ENCODE results near the gene PIP5K1C. TPM values are rescaled to one million over a fixed set of nuclear protein-coding genes. Genes with fewer than 3 reads are reported as not detected.

Gene PIP5K1C
- total RNA-seq, 1 experiment from 2014 or later: 35.5 TPM

- Histone ChIP-seq H3K4me3 (ENCODE audit: low read depth, low read length, poor library complexity, severe bottlenecking) (no peak overlapping the region), H3K27ac (ENCODE audit: low read depth, low read length, poor library complexity, severe bottlenecking) (peak overlapping the region; percentile 83), H3K9me3 (ENCODE audit: low read depth, low read length, poor library complexity, severe bottlenecking) (peaks cover 8% of the 10 kb centered on the region), H3K4me1 (ENCODE audit: insufficient read depth, low read length, poor library complexity, severe bottlenecking) (peaks cover 26% of the 10 kb centered on the region), H3K27me3 (replicated peaks; ENCODE audit: insufficient read depth, low read depth, low read length, poor library complexity) (no peaks in the 10 kb centered on the region), H3K36me3 (ENCODE audit: insufficient read depth, low read length, poor library complexity, severe bottlenecking) (no peaks in the 10 kb centered on the region)
- ChIA-PET CTCF (no interaction called here), POLR2A (ENCODE audit: low non-redundant PET) (no interaction called here)
- intact Hi-C loops (cut with micrococcal nuclease; ENCODE audit: unreplicated experiment): no loop called here
- no TSS peak for BruUV-seq (replicated peaks)
- no peak for DNase-seq (ENCODE audit: low spot score)
- TF ChIP-seq, protein P1, sequence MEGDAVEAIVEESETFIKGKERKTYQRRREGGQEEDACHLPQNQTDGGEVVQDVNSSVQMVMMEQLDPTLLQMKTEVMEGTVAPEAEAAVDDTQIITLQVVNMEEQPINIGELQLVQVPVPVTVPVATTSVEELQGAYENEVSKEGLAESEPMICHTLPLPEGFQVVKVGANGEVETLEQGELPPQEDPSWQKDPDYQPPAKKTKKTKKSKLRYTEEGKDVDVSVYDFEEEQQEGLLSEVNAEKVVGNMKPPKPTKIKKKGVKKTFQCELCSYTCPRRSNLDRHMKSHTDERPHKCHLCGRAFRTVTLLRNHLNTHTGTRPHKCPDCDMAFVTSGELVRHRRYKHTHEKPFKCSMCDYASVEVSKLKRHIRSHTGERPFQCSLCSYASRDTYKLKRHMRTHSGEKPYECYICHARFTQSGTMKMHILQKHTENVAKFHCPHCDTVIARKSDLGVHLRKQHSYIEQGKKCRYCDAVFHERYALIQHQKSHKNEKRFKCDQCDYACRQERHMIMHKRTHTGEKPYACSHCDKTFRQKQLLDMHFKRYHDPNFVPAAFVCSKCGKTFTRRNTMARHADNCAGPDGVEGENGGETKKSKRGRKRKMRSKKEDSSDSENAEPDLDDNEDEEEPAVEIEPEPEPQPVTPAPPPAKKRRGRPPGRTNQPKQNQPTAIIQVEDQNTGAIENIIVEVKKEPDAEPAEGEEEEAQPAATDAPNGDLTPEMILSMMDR (conservative IDR thresholded peaks at IDR 0.05; ENCODE audit: low read depth, low read length): no peak
- no peak for TF ChIP-seq EZH2 (IDR thresholded peaks at IDR 0.05; ENCODE audit: borderline replicate concordance, low read depth, low read length, poor library complexity, severe bottlenecking)
Observed at GRCh38 chr19:3684817-3685410, 15.4 kb downstream of the PIP5K1C start.

- CTCF ChIA-PET: interaction anchor here (0.6 to 0.7 kb wide), 2 partner anchors 17 to 254 kb away, joined by 3 to 4 read pairs; no protein-coding TSS in a partner anchor
- Histone ChIP-seq H3K4me1 (ENCODE audit: insufficient read depth, low read length, poor library complexity, severe bottlenecking) (peaks cover 26% of the 10 kb centered on the region), H3K36me3 (ENCODE audit: insufficient read depth, low read length, poor library complexity, severe bottlenecking) (no peaks in the 10 kb centered on the region), H3K27me3 (replicated peaks; ENCODE audit: insufficient read depth, low read depth, low read length, poor library complexity) (no peaks in the 10 kb centered on the region), H3K4me3 (ENCODE audit: low read depth, low read length, poor library complexity, severe bottlenecking) (no peak overlapping the region), H3K9me3 (ENCODE audit: low read depth, low read length, poor library complexity, severe bottlenecking) (peaks cover 8% of the 10 kb centered on the region), H3K27ac (ENCODE audit: low read depth, low read length, poor library complexity, severe bottlenecking) (peak overlapping the region; percentile 83)
- DNase-seq (ENCODE audit: low spot score): peak; percentile 89
- POLR2A ChIA-PET (ENCODE audit: low non-redundant PET): no interaction called here
- TF ChIP-seq EZH2 (IDR thresholded peaks at IDR 0.05; ENCODE audit: borderline replicate concordance, low read depth, low read length, poor library complexity, severe bottlenecking): no peak
- TF ChIP-seq, protein P1 (conservative IDR thresholded peaks at IDR 0.05; ENCODE audit: low read depth, low read length): no peak
- no TSS peak for BruUV-seq (replicated peaks)
- intact Hi-C loops (cut with micrococcal nuclease; ENCODE audit: unreplicated experiment): no loop called here
Observed at GRCh38 chr19:3684054-3684816, 16.0 kb downstream of the PIP5K1C start.

- Histone ChIP-seq H3K9me3 (ENCODE audit: low read depth, low read length, poor library complexity, severe bottlenecking) (peaks cover 8% of the 10 kb centered on the region), H3K36me3 (ENCODE audit: insufficient read depth, low read length, poor library complexity, severe bottlenecking) (no peaks in the 10 kb centered on the region), H3K27ac (ENCODE audit: low read depth, low read length, poor library complexity, severe bottlenecking) (peak overlapping the region; percentile 83), H3K4me3 (ENCODE audit: low read depth, low read length, poor library complexity, severe bottlenecking) (no peak overlapping the region), H3K27me3 (replicated peaks; ENCODE audit: insufficient read depth, low read depth, low read length, poor library complexity) (no peaks in the 10 kb centered on the region), H3K4me1 (ENCODE audit: insufficient read depth, low read length, poor library complexity, severe bottlenecking) (peaks cover 26% of the 10 kb centered on the region)
- BruUV-seq (replicated peaks): no TSS peak
- TF ChIP-seq EZH2 (IDR thresholded peaks at IDR 0.05; ENCODE audit: borderline replicate concordance, low read depth, low read length, poor library complexity, severe bottlenecking): no peak
- TF ChIP-seq, protein P1 (conservative IDR thresholded peaks at IDR 0.05; ENCODE audit: low read depth, low read length): no peak
- DNase-seq (ENCODE audit: low spot score): peak; percentile 91
- intact Hi-C loops (cut with micrococcal nuclease; ENCODE audit: unreplicated experiment): no loop called here
- POLR2A ChIA-PET (ENCODE audit: low non-redundant PET): no interaction called here
- CTCF ChIA-PET: interaction anchor here (0.7 kb wide), 1 partner anchor 17 kb away, joined by 3 read pairs; no protein-coding TSS in a partner anchor
Observed at GRCh38 chr19:3683405-3684053, 16.7 kb downstream of the PIP5K1C start.
